Lower lobe of right lung (tissue), 2 donors: ENCODE measurements around the gene ZNF32. TPM values are rescaled to one million over a fixed set of nuclear protein-coding genes. Genes with fewer than 3 reads are reported as not detected.

Experiments used
- ATAC-seq, 2 donors: fragments of 200-7000 bp; cut with Tn5 transposase; one replicate each; pipeline ENCODE4 v1.9.1; 2020 to 2022; ENCODE audit warnings: mild to moderate bottlenecking in 2 of 2, moderate library complexity in 2 of 2
- DNase-seq: peaks from one replicate; pipeline ENCODE4 v3.0.0-alpha.2; 2020
- H3K27ac ChIP-seq: fragments of 200-600 bp; one replicate; pipeline ENCODE4 v1.8.0; 2022
- H3K27me3 ChIP-seq: fragments of 200-600 bp; one replicate; pipeline ENCODE4 v1.8.0; 2022; ENCODE audit warnings: low read depth
- H3K36me3 ChIP-seq: fragments of 200-600 bp; one replicate; pipeline ENCODE4 v1.8.0; 2022; ENCODE audit warnings: mild to moderate bottlenecking
- H3K4me1 ChIP-seq: fragments of 200-600 bp; one replicate; pipeline ENCODE4 v1.8.0; 2022
- H3K4me3 ChIP-seq: fragments of 200-600 bp; one replicate; pipeline ENCODE4 v1.8.0; 2022; ENCODE audit warnings: mild to moderate bottlenecking
- H3K9me3 ChIP-seq: fragments of 200-600 bp; one replicate; pipeline ENCODE4 v1.8.0; 2022
- intact Hi-C: fragments of 100-400 bp; cut with DNase I; formaldehyde crosslinking; loops from one replicate; pipeline ENCODE4 v1.11.0; 2022
- total RNA-seq: library from RNA; stranded (reverse); fragmentation: NEBNext Ultra II Directional; extraction: Animal tissue kit (Norgen Biotek cat#: 25700); gene quantifications from one replicate; pipeline ENCODE4 v1.2.1, GENCODE V29; 2021
- TF ChIP-seq, protein P1 (sequence below): fragments of 200-600 bp; IDR thresholded peaks from one replicate; pipeline ENCODE4 v1.8.0; 2022; ENCODE audit warnings: antibody characterized with exemption, mild to moderate bottlenecking
- donor health status: DM: no; HTN: yes; CAD: no; lungs with severe emphysema.

ZNF32 gene
- total RNA-seq, 1 donor from 2014 or later, result 33.2 TPM

DNA sequence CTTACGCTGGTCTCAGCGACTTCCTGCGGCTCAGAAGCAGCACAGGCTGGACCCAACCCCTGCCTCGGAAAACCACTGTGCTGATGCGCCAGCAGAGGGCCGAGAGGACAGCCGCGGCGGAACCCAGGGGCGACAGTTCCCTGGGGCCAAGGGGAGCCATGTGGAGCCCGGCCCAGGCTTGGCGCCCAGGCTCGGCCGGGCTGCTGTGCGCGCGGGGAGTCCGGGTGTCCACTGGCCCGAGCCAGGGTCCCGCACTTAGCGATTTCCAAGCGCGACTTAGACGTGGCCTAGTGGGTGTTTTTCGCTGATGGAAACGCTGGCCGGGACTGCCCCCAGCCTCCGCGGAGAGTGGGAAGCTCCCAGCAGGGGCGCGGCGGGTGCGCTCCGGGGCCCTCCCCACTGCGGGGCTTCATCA is 18.6 kb upstream of the ZNF32 start:
- H3K36me3 ChIP-seq, result no peaks in the 10 kb centered on the region
- peaks cover 41% of the 10 kb centered on the region for H3K27me3 ChIP-seq
- H3K9me3 ChIP-seq, result no peaks in the 10 kb centered on the region
- no peak overlapping the region for H3K27ac ChIP-seq
- peak overlapping the region; percentile 21 for H3K4me3 ChIP-seq
- TF ChIP-seq, protein P1, sequence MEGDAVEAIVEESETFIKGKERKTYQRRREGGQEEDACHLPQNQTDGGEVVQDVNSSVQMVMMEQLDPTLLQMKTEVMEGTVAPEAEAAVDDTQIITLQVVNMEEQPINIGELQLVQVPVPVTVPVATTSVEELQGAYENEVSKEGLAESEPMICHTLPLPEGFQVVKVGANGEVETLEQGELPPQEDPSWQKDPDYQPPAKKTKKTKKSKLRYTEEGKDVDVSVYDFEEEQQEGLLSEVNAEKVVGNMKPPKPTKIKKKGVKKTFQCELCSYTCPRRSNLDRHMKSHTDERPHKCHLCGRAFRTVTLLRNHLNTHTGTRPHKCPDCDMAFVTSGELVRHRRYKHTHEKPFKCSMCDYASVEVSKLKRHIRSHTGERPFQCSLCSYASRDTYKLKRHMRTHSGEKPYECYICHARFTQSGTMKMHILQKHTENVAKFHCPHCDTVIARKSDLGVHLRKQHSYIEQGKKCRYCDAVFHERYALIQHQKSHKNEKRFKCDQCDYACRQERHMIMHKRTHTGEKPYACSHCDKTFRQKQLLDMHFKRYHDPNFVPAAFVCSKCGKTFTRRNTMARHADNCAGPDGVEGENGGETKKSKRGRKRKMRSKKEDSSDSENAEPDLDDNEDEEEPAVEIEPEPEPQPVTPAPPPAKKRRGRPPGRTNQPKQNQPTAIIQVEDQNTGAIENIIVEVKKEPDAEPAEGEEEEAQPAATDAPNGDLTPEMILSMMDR, result peak; percentile 22
- intact Hi-C loops, result no loop called here
- DNase-seq (no peak), ATAC-seq (peak in 1 of 2 donors; percentile 31)
- peaks cover 7% of the 10 kb centered on the region for H3K4me1 ChIP-seq

DNA sequence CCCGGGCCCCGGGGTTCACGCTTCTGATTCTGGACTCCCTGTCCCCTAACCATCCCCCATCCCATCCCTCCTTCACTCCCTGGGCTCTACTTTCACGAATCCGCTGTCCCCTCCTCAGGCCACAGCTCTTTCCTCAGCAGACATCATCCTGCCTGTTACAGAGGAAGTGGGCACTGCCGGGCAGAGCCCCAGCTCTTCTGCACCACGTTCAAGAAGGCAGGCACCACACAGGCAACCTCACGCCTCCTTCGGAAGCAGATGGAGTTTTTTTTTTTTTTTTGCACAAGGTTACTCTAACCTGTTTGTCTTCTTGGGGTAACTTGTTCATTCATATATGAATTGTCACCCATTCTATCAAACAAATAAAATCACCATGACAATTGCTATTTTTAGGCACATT is 17.9 kb upstream of the ZNF32 start:
- ATAC-seq, result no peak
- Histone ChIP-seq H3K36me3 (no peaks in the 10 kb centered on the region), H3K9me3 (no peaks in the 10 kb centered on the region), H3K27ac (no peak overlapping the region), H3K27me3 (peaks cover 40% of the 10 kb centered on the region), H3K4me1 (peaks cover 7% of the 10 kb centered on the region), H3K4me3 (no peak overlapping the region)
- no peak for DNase-seq
- TF ChIP-seq, protein P1, result no peak
- intact Hi-C loops, result no loop called here

DNA sequence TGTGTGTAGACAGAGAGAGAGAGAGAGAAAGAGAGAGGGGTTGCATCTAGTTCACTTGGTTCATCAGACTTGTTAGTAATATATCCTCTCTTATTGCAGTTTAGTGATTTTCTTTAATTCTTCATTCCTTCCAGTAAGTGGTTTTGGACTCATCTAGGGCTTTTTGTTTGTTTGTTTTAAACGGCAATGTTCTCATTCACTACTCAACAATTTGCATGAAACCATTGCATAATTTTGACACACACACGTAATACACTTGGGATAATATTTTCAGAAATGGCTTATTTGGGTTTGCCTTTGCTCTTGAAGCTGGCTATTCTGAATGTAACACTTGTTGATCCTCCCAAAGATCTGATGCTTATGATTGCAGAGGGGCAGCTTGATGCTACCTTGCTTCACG is 16.4 kb upstream of the ZNF32 start:
- ATAC-seq (no peak), DNase-seq (no peak)
- TF ChIP-seq, protein P1, result no peak
- Histone ChIP-seq H3K27me3 (peaks cover 34% of the 10 kb centered on the region), H3K4me3 (no peak overlapping the region), H3K9me3 (no peaks in the 10 kb centered on the region), H3K36me3 (no peaks in the 10 kb centered on the region), H3K27ac (no peak overlapping the region), H3K4me1 (peaks cover 7% of the 10 kb centered on the region)
- intact Hi-C loops, result no loop called here

DNA sequence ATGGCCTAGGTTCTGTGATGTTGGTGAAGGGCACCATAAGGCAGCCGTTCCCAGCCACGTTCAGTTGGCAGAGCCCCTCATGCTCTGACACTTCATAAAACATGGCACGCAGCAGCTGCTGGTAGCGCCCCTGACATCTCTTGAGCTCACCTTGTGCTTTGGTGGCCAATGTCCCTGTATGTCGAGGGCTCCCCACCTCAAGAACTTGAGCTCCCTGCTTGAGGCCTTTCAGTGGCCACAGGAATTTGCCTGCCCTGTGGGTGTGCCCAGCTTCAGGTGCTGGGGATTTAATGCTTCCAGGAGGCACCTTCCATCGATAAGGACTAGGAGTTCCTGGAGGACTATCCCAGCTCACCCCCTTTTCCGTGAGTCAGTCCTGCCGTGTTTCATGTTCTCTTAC is 9.5 kb upstream of the ZNF32 start:
- TF ChIP-seq, protein P1, result no peak
- no peaks in the 10 kb centered on the region for H3K9me3 ChIP-seq
- H3K27me3 ChIP-seq, result no peaks in the 10 kb centered on the region
- no peaks in the 10 kb centered on the region for H3K36me3 ChIP-seq
- no peak for DNase-seq
- H3K4me3 ChIP-seq, result no peak overlapping the region
- H3K4me1 ChIP-seq, result no peaks in the 10 kb centered on the region
- intact Hi-C loops, result no loop called here
- peak in 1 of 2 donors; percentile 56 for ATAC-seq
- no peak overlapping the region for H3K27ac ChIP-seq

DNA sequence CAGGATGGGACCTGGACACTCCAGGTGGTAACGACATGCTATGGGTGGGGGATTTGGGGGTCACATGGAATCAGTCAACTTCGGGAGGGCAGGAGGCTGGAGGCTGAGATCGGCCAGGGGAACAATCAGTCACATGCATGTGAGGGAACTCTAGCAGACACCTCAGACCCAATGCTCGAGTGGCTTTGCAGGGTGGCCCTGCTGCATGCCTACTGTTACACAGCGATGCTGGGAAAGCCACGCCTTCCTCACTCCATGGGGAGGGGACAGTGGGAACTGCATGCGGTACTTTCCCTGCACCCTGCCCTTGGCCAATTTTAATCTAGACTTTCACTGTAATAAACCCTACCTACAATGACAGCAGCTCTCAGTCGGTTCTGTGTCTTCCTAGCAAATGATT is 6.6 kb upstream of the ZNF32 start:
- H3K4me1 ChIP-seq, result no peaks in the 10 kb centered on the region
- H3K27me3 ChIP-seq, result no peaks in the 10 kb centered on the region
- no peak for ATAC-seq
- H3K4me3 ChIP-seq, result no peak overlapping the region
- H3K9me3 ChIP-seq, result no peaks in the 10 kb centered on the region
- TF ChIP-seq, protein P1, result no peak
- intact Hi-C loops, result no loop called here
- no peaks in the 10 kb centered on the region for H3K36me3 ChIP-seq
- H3K27ac ChIP-seq, result no peak overlapping the region
- no peak for DNase-seq

DNA sequence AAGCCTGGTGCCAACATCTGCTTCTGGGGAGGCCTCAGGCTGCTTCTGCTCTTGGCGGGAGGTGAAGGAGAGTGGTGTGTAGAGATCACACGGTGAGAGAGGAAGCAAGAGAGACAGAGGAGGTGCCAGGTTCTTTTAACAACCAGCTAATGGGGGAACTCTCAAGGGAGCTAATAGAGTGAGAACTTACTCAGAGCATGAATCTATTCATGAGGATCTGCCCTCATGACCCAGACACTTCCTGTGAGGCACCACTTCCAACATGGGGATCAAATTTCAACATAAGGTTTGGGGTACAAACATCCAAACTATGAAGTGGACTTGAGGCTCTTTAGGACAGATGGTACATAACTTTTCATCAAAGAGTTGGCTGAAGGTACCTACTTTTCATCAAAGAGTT is 5.1 kb upstream of the ZNF32 start:
- no peaks in the 10 kb centered on the region for H3K27me3 ChIP-seq
- TF ChIP-seq, protein P1, result no peak
- no peak overlapping the region for H3K27ac ChIP-seq
- intact Hi-C loops, result no loop called here
- H3K4me3 ChIP-seq, result no peak overlapping the region
- ATAC-seq, result no peak
- DNase-seq, result no peak
- H3K4me1 ChIP-seq, result peaks cover 7% of the 10 kb centered on the region
- no peaks in the 10 kb centered on the region for H3K9me3 ChIP-seq
- H3K36me3 ChIP-seq, result no peaks in the 10 kb centered on the region
